NCI-H2081 (cell line): Measurements from ENCODE around the gene UPB1.
"Not testable (repeated sequence)": the region's sequence is repeated elsewhere in the genome, so short reads cannot be mapped to it uniquely, and the experiment has no call there.

ENCODE experiments used
- DNase-seq, 2 experiments: peaks; one replicate each; lab custom pipeline; 2025; lab: John Stamatoyannopoulos, UW

Gene UPB1

DNA sequence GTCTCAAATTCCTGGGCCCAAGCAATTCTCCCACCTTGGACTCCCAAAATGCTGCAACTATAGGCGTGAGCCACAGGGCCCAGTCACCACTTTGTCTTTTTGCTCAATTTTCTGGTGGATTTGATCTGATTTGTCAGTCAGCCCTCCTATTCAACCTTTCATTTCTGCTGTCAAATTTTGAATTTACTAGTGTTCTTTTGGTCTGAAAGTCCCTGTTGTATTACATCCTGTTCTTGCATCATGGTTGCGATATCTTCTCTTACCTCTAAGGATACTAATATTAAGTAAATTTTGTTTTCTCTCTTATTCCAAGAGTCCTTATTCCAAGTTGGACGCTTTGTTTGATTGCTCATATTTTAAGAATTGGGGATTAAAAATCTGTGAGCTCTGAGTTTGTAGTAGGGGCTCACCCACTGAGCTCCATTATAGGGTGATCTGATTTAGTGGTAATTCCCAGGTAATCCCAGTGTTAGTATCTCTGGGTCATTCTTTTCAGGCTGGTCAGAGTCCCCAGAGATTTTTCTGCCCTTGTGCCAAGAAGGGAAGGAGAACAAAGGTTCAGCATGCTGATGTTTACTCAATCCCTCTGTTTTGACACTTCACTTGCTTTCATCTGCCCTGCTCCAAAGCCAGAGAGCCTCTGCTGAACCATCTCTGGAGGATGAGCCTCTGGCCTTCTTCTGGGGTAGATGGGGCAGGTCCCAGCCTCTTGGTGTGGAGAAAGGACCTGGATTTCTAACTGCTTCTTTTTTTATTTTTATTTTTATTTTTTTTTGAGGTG is 10.0 kb downstream of the UPB1 start:
- DNase-seq = no peak

DNA sequence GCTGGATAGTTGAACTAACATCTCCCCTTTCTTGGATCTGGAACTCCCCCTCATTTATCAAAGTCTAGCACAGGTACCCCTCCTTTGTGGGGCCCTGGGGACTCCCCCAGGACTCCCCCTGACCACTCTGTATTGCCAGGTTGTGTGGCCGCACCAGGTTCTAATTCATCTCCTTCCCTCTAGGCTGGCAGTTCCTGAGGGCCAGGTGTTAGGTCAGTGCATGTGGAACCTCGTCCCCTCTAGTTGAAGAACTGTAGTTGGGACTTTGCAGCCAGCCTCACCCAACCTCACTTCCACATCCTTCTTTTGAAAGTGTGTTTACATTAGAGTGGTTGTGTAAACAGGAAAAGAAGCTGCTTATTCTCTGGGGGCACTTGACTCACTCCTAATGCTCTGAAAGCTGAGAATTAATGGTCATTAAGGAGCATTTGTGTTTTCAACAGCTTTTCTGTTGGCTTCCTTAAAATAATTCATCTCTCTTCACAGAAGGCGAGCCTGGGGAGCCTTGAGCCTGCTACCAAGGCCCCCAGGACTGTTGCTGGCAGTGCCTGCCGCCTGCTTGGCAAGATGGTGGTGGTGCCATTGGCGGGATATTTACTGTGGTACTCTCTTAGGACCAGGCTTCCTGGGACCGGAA is 11.8 kb downstream of the UPB1 start:
- peak in 1 of 2 experiments; percentile 25 for DNase-seq

DNA sequence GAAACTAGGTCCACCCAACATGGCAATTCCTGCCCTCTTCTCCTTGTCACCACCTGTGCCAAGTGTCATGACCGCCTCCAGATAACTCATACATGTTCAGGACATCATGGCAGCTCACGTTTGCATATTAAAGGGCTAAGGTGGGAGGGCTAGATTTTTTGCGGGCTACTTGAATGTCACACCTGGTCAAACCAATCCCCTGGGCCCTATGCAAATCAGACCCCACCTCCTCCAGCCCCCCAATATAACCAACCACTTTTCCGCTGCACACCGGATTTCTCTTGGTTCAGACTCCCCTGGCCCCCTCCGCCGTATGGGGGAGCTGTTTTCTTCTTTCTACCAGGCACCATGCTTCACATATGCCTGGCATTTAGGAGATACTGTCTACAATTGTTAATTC is 12.6 kb downstream of the UPB1 start:
- DNase-seq = no peak

DNA sequence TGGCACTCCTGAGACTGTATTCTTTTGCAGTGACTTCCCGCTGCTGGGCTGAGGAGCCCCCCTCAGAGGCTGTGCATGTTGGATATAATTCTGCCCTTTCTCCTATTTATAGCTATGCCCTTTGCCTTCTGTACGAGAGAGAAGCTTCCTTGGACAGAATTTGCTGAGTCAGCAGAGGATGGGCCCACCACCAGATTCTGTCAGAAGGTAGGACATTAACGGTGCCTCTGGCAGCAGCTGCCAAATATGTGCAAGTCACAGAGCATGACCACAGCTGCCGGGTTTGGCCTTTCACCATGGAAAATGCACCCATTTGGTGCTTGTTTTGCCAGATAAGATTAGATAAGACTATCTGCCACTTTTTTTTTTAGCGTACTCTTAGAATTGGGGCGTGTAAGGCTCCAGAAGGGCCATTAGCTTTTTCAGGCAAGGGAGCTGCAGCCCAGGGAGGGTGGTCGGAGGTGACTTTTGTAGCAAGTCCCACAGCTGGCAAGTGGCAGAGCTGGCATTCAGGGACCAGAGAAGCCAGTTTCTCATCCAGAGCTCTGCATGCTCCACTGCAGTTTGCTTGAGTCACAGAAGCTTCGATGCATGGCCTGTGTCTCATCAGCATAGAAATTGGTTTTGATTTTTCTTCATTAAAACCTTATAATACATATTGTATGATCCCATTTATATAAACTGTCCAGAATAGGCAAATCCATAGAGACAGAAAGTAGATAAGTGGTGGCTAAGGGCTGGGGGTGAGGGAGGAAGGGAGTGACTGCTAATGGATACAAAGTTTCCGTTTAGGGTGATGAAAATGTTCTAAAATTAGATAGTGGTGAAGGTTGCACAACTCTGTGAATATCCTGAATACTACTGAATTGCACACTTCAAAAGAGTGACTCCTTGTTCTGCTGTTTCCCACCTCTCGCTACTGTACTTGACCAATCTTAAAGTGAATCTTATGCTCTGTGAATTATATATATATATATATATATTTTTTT is 15.8 kb downstream of the UPB1 start:
- no peak for DNase-seq

DNA sequence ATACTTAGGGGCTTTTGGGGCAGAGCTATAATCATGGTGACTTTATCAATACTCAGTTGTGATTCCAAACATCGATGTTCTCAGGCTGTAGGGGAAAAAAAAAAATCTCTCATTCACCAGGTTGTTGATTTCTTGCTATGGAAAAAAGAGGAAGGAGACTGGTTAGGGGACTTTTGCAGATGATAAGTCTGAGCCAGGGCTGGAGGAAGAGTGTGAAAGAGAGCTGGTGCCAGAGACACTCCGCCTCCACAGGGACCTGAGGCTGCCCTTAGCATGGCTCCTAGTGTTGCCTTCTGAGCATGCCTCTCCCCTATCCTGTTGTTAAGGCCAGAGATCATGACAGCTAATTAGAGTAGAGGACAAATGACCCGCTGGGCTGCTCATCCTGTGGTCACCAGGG is 16.9 kb downstream of the UPB1 start:
- DNase-seq = no peak

DNA sequence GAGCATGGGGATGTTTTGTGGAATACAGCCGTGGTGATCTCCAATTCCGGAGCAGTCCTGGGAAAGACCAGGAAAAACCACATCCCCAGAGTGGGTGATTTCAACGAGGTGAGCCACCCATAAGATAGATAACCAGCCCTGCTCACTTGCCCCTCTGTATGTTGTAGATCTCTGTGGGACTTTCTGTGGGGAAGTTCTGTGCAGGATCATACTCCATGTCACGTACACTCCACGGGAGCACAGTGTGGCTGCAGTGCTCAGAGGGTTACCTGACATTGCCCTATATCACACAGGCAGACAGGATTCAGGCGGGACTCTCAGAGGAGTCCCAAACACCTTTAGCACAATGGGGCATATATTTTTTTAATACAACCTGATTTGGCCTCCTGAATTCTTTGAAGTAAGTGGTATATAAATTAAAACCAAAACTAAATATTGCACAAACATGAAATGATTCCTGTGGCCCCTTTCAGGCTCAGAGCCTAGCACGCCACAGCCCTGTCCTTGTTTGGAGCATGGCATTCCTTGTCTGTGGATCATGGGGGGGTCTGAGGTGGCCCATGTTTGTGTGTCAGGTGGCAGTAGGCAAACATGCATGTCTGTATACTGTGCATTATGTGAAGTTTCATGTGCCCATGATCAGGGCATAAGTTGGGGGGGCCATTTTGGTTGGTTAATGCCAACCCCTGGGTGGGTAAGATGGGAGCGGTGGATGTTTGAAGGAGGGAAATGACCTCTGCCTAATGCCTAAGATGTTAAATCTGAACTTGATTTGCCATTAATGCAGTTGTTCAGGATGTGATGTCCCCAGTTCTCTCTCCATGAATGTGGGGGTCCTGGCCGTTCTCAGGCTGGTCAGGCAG is 18.5 kb downstream of the UPB1 start:
- DNase-seq = no peak

DNA sequence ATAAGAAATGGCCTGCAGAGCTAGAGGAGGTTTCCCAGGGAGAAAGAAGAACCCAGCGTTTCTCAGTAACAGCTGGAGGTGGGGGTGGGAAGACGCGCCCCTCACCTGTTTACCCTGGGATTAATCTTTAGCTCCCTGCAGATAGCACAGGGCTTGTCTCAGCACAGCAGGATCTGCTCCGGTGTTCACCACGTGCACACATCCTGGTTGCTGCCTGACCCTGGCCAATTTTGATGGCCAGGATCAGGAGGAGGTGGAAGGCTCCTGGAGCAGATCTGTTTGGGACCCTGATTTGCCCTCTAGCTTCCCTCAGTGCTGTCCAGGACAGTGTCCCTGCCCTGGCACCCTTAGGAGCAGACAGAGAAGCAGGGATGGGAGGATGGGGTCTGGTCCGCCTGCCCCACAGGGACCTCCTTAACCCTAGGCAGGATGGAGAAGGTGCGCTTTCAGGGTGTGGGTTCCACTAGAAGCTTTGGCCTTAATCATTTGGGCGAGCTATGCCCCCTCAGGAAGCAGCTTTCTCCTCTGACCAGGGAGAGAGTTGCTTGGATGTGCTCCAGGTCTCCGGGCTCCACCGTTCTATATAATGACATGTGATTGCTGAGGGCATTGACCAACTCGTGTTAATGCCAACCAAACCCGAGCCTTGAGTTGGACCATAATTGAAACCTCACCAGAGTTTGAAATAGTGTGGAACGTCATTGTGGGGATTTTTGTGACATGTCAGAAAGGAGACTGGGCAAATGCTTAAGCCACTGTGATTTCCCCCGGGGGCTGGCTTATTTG is 19.3 kb downstream of the UPB1 start:
- no peak for DNase-seq

DNA sequence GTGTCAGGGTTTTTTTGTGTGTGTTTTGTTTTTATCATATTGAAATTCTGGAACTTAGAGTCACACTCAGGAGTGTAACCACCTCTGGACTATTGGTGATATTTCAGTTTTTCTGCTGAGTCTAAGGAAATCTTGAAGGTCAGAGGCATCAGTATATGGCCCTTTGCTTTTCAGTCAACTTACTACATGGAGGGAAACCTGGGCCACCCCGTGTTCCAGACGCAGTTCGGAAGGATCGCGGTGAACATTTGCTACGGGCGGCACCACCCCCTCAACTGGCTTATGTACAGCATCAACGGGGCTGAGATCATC is 19.9 kb downstream of the UPB1 start:
- DNase-seq = no peak

DNA sequence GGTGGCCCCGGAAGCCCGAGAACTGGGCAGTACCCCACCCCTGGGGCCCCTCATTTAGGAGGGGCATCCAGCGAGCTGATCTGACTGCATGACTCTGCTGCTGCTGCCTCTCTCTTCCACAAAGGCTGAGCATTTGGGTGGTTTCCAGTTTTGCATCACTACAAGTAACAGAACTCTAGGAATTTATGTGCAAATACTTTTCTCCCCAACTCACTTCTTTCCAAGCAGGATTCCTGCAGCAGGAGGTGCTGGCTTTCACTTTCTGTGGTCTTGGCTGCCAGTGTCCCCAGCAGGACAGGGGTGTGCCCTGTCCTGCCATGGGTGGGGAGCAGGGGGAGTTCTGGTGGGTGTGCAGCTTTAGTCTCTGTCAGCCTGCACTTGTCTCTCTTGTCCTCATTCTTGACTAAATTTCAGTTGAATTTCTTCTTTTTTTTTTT is 21.2 kb downstream of the UPB1 start:
- no peak for DNase-seq

DNA sequence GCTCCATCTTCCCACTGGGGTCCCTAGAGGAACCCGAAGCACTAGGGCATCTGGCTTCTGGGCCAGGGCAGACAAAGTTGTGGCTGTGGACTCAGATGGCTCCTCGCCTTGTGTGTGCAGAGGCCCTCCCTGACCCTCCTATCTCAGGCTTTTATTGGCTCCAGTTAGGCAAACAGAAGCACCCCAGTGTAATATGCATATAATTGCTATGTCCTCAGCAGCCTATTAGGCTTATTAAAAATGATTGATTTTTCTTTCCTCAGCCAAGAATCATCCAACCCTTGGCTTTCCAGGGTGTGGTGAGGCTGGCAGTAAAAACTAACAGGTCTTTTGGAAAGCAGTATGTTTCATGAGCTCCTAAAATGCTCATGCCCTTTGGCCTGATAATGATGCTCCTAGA is 22.3 kb downstream of the UPB1 start:
- peak in 1 of 2 experiments; percentile 26 for DNase-seq

DNA sequence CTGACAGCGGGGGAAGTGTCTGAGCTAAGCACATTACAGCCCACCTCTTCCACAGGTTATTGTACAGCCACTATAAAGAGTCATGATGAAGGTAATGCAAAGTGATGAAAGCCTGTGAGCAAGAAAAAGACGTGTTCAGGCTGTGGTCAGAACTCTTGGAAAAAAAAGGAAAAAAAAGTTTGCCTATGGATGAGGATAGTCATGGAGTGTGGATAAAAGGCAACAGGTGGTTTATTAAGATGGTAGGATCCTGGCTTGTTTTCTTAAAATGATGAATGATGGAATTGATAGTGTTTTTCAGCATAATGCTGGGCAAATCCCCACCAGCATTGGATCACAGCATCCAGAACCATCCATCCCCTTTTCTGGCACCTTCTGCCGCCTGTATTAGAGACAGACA is 23.1 kb downstream of the UPB1 start:
- DNase-seq = no peak

DNA sequence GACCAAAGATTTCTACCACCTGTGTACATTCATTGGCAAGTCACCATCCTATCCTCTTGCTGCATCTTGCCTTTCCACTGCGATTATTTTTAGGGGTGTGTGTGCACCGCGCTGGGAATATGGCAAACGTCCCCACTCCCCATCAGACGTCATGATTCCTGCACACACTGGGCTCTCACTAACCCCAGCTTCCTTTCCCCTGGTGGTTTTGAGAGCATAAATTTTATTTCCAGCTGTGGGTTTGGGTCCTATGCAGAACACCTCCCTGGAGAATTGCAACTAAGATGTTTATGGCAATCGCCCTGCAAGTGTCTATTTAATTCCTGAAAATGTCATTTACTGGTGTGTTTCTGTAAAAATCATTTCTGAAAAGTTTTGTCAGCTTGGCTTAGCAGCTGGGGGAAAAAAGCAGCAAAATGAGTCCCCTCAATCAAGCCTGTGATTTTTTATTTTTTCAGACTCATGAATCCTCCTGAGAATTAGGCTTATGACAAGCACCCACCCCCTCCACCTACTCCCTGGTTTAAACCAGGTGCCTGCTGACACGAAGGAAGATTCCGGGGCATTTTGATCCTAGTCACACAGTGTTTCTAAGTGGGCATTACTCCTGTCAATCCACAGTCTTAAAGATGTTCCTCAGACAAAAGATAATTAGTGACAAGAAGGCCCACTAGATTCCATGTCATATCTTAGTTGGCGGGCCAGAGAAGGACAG is 23.8 kb downstream of the UPB1 start:
- no peak for DNase-seq

DNA sequence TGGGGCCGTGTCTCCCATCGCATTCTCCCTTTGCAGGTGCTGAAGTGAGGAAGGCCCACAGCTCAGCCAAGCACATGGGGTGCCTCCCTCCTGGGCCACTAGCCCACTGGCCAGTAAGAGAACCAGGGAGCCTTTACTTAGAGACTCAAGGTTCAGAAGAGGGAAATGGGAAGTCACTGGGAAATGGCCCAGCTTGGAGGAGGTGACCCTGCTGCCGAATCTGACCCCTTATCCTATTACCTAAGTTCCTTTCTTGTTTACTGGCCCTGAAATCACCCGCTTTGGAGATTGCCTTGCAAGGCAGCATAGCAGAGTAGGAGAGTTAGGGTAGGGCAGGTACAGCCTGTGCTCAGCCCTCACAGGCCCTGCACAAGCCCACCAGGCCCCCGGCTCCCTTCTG is 24.4 kb downstream of the UPB1 start:
- DNase-seq = no peak

DNA sequence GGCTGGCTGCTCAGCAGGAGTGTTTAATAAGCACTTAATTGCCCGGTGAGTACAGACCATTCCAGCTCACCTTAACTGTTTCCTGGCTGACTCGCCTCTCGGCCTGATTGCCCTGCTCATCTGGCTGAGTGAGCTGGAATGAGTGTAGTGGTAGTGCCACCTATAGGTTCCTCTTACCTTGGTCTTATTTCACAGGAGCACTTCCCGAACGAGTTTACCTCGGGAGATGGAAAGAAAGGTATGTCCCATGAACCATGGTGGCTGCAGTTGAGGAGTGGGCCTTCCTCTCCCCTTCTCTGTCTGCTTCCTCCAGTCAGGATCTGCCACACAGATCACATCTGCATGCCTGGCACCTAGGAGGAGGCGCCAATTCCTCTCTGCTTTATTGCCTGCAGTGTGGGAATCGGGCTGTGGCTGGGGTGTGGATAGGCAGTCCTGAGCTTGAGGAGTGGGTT is 26.7 kb downstream of the UPB1 start:
- peak; percentile 66 to 85 for DNase-seq

DNA sequence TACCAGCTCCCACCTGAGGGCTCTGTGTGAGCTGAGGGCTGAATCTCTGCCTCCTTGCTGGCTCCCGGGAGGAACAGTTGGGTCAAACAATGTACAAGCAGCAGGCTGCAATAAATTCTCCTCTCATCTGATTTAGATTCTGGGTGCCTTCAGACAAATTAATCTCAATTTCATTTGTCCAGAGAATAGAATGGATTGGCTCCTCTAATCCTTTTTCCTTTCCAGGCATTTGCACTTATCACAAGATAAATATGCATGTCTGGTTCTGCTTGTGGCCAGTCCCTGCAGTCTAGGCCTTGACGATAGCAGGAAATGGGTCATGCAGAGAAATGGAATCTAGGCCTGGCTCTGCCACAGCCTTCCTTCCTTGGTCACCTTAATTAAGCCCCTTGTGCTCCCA is 28.7 kb downstream of the UPB1 start:
- DNase-seq = no peak

DNA sequence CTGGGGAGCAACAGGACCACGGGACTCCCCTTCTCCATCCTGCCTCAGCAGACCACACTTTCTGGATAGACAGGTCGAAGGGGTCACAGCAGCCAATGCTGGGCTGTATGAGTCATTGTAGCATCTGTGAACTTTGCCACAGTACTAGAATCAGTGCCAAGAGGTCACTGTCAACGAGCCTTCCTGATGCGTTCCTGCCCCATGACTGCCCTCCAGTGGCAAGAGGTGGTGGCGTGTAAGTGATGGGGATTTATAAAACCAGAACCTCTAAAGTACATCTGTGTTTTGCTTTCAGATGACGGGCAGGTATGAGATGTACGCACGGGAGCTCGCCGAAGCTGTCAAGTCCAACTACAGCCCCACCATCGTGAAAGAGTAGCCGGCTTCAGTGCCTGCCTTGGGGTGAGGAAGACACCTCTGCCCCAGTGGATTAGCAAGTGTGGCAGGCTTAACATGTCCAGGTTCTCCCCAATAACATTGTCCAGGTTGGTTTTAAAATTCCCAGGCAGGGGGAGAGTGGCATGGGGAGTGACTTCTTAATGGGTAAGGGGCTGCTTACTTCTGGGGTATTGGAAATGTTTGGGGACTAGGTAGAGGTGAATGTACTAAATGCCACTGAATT is 30.4 kb downstream of the UPB1 start:
- DNase-seq = peak; percentile 32 to 34

DNA sequence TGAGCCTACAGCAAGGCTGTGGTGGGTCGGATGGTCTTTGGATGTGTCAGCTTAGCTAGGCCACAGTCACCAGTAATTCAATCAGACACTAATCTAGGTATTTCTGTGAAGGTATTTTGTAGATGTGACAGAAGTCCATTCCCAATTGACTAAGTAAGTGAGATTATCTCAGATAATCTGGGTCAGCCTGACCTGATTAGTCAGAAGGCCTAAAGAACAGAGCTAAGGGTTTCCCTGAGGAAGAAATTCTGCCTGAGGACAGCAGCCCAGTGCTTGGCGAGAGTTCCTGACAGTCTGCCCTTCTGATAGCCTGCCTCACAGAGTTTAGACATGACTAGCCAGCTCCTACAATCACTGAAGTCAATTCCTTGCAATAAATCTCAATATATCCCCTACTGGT is 31.1 kb downstream of the UPB1 start:
- DNase-seq = no peak

DNA sequence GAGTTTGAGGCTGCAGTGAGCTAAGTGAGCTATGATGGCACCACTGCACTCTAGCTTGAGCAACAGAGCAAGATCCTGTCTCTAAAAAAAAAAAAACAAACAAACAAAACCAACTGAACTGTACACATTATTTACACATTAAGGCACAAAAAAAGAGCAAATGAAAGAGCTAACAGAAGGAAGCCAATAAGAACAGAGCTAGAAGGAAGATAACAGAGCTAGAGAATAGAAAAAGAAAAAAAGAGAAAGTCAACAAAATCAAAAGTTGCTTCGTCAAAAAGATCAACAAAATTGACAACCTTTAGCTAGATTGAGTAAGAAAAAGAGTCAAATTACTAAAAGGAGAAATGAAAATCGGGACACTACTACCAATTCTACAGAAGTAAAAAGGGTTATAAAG is 34.8 kb downstream of the UPB1 start:
- DNase-seq = no peak

DNA sequence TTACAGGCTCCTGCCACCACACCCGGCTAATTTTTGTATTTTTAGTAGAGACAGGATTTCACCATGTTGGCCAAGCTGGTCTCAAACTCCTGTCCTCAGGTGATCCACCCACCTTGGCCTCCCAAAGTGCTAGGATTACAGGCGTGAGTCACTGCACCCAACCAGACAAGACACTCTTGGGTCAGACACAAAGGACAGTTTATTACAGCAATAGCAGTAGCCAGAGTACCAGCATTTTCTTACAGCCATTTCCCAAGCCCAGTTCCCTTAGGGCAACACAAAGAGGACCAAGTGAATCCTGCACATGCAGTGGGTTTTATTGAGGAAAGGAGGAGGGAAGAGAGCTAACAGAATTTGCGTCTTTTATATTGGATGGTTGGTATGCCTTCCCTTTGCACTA is 35.8 kb downstream of the UPB1 start:
- DNase-seq = not testable (repeated sequence)

DNA sequence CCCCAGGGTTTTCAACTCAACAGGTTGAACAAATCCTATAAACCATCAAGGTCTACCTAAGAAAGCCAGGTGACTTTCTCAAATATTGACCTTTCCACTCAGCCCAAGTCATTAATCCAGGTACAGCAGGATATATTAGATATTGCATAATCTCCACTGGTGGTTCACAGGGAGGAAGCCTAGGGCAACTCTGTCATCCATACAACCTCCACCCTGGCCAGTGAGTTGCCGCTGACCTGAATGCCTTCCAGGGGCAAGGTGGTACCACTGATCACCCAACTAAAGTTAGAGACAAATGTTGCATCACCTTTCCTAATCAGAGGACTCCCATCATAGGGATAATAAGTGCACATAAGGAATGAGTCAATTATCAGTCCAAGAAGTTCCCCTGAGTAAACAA is 36.9 kb downstream of the UPB1 start:
- no peak for DNase-seq
